Inflammatory macrophage (primary cell): Measurements from ENCODE around the gene TECPR2.
A peak's percentile ranks its signal among the peaks of the same experiment; 100 is the strongest.

Source experiments
- DNase-seq, 2 donors: peaks; one replicate each; pipeline ENCODE4 v3.0.0-alpha.2; 2020 to 2022

The TECPR2 gene

DNA sequence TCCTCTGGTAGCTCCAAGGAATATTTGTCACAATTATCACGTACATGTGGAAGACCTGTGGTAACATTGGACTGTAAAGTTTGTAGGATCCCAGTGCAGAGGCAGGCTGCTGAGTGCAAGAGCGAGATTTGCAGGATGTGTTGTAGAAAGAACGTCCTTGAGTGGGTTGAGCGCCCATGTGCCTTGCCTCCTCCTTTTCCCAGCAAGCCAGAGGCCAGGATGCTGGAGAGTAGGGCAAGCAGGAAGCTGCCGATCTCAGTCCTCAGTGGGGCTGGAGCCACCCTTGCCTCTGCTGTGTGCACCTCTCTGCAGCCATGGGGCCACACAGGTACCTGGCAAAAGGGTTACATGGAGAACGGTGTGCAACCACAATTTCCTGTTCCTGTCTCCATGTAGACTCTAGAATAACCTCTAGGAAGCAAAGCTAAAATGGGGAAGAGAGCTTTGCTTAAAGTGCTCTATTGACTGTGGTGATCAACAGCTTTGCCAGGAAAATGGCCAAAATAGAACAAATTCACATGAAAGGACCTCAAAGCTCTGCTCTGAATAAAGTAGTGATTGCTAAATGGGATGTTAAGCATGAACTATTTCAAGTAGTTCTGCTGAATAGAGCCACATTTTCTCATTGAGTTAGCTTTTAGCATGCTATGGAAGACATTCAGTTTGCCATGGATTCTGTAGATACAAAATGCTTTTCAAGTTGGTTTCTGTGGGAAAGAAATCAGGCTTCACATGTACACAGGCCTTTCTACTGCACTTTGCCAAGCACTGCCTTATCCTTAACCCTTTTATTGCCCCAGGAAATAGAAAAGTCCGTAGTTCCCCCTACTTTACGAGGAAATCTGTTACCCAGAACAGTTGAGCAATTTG is 109.4 kb downstream of the TECPR2 start:
- DNase-seq: no peak

DNA sequence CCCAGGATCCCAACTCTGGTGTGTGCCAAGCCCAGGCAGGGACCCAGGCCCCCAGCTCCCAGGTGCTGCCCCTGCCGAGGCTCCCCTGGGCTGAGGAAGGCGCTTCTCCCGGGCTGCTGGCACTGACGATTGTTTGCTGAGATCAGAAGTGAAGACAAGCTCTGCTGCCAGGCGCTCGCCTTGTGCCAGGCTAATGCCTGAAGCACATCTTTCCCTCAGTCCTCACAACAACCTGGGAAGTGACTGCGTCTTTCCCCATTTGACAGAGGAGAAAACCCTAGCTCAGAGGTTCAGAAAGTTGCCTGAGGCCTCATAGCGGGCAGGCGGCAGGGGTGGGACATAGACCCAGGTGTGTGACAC is 110.0 kb downstream of the TECPR2 start:
- no peak for DNase-seq

DNA sequence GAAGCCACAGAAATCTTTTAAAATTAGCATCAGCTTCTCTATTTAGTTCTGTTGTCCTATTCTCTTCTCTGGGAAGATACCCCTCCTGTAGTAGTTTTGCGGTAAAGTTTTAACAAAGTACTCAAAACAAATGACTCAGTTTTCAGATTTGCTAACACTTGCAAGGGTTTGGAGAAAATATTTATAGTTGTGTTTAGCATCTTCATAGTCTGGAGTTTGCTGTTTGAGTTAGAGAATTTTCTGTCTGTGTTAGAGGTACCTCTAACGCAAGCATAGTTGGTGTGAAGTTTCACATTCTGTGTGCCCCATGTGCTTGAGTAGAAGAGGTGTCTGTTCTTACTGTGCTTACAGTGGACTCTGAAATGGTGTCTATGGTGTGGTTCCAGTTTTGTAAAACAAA is 110.8 kb downstream of the TECPR2 start:
- no peak for DNase-seq

DNA sequence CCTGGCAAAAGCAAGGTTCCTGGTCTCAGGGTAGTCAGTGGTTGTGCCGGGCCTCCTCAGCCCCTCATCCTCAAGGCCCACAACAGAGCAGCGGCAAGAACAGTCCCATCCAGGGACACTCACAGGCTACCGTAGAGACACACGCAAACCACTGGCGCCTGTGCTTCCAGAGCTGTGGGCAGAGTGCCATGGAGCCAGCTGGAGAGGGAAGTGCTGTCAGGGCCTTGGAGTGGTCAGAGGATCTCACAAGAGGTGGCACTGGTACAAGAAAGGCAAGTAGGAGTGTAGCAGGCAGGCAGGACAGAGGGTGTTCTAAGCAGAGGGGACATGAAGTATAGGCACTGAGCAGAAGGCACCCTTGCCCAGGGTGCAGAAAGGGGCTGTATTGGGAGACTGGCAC is 112.2 kb downstream of the TECPR2 start:
- peak in 1 of 2 donors; percentile 2 for DNase-seq

DNA sequence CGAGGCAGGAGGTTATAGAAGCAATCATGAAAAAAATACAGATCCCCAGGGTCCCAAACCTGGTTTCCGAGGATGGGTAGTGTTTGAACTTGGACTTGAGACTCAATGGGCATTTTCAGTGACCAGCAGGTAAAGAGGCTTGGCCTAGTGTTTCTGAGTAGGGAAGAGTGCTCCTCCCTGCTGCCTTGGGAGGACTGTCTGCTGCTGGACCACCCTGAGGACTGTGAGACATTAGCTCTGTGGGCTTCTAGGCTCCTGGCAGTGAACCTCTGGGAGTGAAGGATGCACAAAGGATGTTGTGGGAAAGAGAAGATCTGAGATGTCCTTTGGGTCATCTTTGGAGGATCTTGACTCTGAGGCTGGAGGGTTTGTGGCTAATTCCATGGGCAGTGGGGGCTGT is 116.4 kb downstream of the TECPR2 start:
- no peak for DNase-seq

DNA sequence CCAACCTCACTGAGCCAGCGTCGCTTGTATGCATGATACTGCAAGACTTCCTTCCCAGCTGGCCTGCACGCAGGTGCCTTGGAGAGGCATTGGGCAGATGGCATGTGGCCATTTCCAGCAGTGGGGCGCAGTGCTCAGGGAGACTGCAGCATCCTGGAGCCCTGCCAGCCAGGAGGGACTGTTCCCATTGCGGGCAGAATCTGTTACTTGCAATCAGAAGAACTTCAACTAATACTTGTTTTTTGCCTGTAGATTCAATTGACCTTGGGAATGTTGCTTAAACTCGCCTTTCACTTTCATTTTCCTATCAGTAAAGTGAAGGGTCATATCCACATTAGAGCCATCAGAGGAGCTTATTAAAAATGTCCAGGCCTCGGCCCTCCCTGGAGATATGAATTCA is 117.0 kb downstream of the TECPR2 start:
- DNase-seq: no peak

GRCh38 chr14:102481371-102481770 is 118.6 kb downstream of the TECPR2 start:
- DNase-seq: no peak

- no peak for DNase-seq
These were observed 119.1 kb downstream of the TECPR2 start for GRCh38 chr14:102481791-102482238.

DNA sequence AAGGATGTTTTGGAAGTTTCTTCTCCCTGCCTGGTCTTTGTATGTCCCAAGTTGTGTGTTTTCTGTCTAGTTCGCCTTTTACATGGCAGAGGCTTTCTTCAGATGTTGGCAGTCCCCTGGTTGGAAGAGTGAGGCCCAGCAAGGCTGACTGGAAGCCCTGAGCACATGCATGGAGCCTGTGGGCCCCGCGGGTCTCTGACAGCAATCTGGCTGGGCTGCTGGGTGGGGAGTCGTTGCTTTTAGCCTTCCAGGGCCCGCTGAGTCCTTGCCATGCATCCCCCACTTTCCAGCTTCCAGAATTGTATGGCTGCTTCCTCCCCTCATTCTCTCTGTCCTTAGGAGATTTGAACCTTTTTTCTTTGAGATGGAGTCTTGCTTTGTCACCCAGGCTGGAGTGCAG is 121.6 kb downstream of the TECPR2 start:
- DNase-seq: no peak

DNA sequence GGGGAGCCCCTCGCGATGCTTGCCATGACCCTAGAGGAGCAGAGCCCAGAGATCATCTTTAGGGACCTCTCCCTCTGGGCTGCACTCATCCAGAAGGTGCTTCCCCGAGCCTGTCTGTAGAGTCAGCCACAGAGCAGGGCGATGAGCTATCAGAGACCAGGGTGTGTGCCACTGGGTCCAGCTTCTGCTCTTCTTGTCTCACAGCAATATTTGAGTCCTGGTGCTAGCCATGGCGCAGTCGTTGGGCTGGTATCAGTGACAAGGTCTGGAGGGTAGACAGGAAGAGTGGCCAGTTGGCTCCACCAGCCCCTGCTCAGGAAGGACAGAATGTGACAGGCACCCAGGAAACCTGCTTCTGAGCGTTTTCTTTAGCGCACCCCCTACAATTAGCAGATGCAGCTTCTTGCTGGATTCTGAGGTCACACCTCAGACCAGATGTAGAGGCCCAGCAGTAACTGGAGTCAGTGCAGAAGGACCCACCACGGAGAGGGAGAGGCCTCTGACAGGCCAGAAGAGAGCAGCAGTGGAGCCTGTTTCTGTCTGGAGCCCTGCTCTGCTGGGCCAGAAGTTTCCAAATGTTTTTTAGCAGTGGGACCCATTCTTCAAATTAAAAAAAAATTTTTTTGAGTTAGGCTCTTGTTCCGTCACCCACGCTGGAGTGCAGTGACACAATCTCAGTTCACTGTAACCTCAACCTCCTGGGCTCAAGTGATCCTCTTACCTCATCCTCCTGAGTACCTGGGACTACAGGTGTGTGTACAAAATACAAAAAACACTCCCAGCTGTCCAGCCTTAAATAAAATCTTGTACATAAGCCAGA is 123.2 kb downstream of the TECPR2 start:
- no peak for DNase-seq

GRCh38 chr14:102486513-102487203 is 123.9 kb downstream of the TECPR2 start:
- DNase-seq: no peak

DNA sequence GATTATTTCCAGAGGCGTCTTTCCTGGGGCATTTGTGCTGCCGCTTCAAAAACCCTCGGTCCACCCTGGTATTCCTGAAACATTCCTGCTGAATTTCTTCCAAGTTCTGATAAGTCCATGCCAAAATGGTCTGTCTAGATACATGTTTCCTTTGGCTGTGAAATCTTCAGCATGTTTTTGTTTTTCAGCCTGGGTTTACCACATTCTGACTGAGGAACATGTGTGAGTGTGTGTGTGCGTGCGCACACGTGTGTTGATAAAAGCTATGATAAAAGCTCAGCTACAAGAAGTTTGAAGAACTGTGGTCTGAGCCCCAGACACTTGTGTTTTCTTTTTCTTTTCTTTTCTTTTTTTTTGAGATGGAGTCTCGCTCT is 124.5 kb downstream of the TECPR2 start:
- DNase-seq: no peak

DNA sequence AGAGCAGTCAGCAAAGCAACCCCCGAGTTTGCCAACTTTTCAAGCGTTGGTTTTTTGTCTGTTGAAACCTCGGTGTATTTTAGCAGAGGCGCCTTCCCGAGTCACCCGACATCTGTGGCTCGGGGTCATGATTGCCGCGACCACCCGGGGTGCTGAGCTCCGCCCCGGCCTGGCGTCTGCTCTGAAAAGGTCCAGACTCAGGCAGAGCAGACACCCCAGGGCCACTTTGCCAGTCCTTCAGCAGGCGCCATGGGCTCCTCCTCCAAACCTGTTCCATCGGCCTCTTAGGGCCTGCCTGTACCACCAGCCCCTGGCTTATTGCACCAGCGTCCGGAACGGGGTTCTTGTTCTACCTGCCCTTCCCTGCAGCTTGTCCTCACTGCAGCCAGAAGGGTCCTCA is 127.7 kb downstream of the TECPR2 start:
- no peak for DNase-seq

DNA sequence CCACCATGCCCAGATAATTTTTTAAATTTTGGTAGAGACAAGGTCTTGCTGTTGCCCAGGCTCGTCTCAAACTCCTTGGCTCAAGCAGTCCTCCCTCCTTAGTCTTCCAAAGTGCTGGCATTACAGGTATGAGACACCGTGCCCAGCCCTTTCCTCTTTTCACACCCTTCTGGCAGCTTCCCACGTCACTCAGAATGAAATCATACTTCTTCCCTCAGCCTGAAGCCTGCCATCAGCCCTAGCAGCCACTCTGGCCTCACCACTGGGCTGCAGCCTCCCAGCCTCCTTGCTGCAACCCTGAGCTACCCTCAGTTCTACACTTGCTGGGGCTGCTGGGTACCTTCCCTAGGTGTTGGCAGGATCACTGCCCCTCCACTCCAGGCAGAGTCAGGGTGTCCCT is 128.6 kb downstream of the TECPR2 start:
- no peak for DNase-seq

DNA sequence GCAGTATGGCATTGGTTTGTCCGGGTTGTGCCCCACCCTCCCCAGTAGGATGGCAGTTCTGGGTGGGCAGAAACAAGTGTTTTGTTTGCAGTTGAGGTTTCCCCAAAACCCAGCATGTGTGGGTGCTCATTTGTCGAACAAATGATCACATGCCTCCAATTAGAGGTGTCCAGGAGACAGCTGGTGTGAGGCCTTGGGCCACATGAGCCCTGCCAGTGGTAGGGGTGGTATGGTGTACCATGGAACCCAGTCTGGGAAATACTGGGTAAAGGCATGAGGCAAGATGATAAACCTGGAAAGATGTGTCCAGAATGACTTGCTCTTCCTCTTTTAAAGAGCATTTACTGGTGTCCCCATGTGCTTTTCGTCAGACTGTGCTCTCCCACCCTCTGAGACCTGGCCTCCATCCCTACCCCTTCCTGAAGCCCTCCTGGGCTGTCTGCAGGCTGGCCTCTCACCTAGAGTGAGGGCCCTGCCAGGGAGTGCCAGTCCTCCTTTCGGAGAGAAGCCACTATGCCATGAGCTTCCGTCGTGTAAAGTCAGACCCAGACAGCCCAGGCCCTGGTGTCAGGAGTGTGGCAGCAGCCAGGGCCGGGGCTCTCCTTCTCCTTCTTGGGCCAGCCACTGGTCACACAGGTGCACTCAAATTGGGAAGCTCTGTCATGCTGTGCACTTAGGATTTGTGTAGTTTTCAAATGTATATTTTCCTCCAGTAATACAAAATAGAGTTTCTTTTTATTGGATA is 129.2 kb downstream of the TECPR2 start:
- DNase-seq: no peak

GRCh38 chr14:102492531-102492910 is 129.8 kb downstream of the TECPR2 start:
- no peak for DNase-seq

- DNase-seq: no peak
These were observed 130.4 kb downstream of the TECPR2 start for GRCh38 chr14:102493096-102493495.

DNA sequence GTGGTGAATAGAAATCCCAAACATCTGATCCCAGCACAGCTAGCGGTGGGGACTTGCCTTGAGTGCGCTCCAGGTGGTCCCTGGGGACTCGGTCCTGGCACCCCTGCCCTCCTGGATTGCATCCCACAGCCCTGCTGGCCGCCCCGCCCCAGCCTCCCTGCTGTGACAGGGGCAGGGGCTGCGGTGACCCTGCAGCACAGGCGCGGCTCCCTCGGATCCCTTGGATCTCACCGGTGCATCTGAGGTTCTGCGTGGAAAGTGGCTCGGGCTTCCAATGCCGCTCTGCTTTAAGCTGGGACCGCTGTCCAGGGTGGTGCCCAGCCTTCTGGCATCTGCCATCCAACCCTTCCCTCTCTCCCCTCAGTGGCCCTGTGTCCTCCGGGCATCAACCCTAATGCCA is 130.8 kb downstream of the TECPR2 start:
- DNase-seq: no peak

- no peak for DNase-seq
These were observed 133.0 kb downstream of the TECPR2 start for GRCh38 chr14:102495491-102496330.

GRCh38 chr14:102496331-102496691 is 133.6 kb downstream of the TECPR2 start:
- no peak for DNase-seq

DNA sequence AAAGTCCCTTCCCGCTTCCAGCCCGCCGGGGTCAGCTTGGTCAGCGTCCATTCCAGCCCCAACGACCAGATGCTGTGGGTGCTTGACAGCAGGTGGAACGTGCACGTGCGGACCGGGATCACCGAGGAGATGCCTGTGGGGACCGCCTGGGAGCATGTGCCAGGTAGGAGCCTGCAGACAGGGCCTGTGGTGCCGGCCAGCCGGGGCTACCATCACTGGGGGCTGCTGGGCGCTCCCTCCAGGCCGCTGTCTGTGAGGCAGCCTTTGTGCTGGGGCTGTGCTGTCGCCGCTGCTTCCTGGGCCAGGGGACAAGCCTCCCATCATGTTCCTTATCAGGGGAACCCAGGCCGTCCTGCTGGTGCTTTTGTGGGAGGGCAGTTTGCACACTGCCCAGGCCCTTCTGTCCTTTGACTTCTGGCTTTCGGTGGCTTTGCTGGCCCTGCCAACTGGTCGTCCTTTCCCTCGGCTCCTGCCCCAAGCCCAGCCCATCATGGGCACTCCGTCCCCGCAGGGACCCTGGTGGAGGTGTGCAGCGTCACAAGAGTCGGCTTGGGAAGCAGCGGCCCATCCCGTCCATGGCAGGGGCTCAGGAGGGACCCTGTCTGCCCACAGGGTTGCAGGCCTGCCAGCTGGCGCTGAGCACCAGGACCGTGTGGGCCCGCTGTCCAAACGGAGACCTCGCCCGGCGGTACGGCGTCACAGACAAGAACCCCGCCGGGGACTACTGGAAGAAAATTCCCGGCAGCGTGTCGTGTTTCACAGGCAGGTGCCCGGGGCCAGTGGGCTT is 134.4 kb downstream of the TECPR2 start:
- DNase-seq: no peak
